Vagina (tissue), 2 donors: Measurements from ENCODE around the gene GADD45A. TPM values are rescaled to one million over a fixed set of nuclear protein-coding genes. Genes with fewer than 3 reads are reported as not detected.
"Not testable (repeated sequence)": the region's sequence is repeated elsewhere in the genome, so short reads cannot be mapped to it uniquely, and the experiment has no call there.

Experiments
- DNase-seq, 2 donors: peaks; one replicate each; pipeline ENCODE4 v3.0.0-alpha.2; 2017; ENCODE audit errors: extremely low spot score in 2 of 2
- H3K27ac ChIP-seq: fragments of 200-600 bp; sonication (generic); one replicate; pipeline ENCODE4 v1.5.1; 2019
- H3K27me3 ChIP-seq: fragments of 200-600 bp; sonication (generic); one replicate; pipeline ENCODE4 v1.5.1; 2019
- H3K36me3 ChIP-seq, 2 donors: fragments of 200-600 bp; sonication (generic); one replicate each; pipeline ENCODE4 v1.5.1; 2017 to 2019
- H3K4me1 ChIP-seq: fragments of 200-600 bp; sonication (generic); one replicate; pipeline ENCODE4 v1.5.1; 2019
- H3K4me3 ChIP-seq, 2 donors: fragments of 200-600 bp; sonication (generic); 1 replicate in 1 of 2; 2 replicates in 1 of 2; pipeline ENCODE4 v1.5.1; 2016 to 2019
- H3K9me3 ChIP-seq: fragments of 200-600 bp; sonication (generic); one replicate; pipeline ENCODE4 v1.5.1; 2019
- POLR2A ChIP-seq, 2 donors: fragments of 450-650 bp; IDR thresholded peaks; one replicate each; pipeline ENCODE4 v1.6.1; 2017; ENCODE audit warnings: antibody characterized with exemption in 2 of 2, mild to moderate bottlenecking in 2 of 2, moderate library complexity in 2 of 2
- POLR2AphosphoS5 ChIP-seq, 2 donors: sonication (generic); formaldehyde crosslinking; IDR thresholded peaks; one replicate each; pipeline ENCODE4 v1.9.0; 2017; ENCODE audit warnings: antibody characterized with exemption in 2 of 2, mild to moderate bottlenecking in 2 of 2, low read depth in 1 of 2; ENCODE audit not compliant: insufficient read depth in 1 of 2
- intact Hi-C: fragments of 100-400 bp; cut with DNase I; formaldehyde crosslinking; loops from one replicate; pipeline ENCODE4 v1.15.1; 2023
- total RNA-seq: library from RNA; depleted of rRNA; stranded (reverse); fragments of >200 nt; gene quantifications from one replicate; pipeline ENCODE4 v1.2.3, GENCODE V29; 2016
- TF ChIP-seq, protein P1 (sequence below), 3 experiments: fragments of 450-650 bp in 2 of 3; fragments of 200-600 bp in 1 of 3; sonication (generic) in 1 of 3; IDR thresholded peaks; one replicate each; pipeline ENCODE4 v1.5.1; 2017 to 2019; ENCODE audit warnings: antibody characterized with exemption in 3 of 3, mild to moderate bottlenecking in 2 of 3, moderate library complexity in 2 of 3

GADD45A gene
- total RNA-seq, 1 donor from 2014 or later: 44.4 TPM

GRCh38 chr1:67655581-67655980, 29.4 kb upstream of the GADD45A start:
- H3K4me1 ChIP-seq: no peaks in the 10 kb centered on the region
- no peak overlapping the region for H3K27ac ChIP-seq
- intact Hi-C loops: no loop called here
- TF ChIP-seq POLR2A (IDR thresholded peaks at IDR 0.05): no peak
- TF ChIP-seq POLR2AphosphoS5 (IDR thresholded peaks at IDR 0.05; ENCODE audit: insufficient read depth in 1 of 2, low read depth in 1 of 2): no peak
- TF ChIP-seq, protein P1, sequence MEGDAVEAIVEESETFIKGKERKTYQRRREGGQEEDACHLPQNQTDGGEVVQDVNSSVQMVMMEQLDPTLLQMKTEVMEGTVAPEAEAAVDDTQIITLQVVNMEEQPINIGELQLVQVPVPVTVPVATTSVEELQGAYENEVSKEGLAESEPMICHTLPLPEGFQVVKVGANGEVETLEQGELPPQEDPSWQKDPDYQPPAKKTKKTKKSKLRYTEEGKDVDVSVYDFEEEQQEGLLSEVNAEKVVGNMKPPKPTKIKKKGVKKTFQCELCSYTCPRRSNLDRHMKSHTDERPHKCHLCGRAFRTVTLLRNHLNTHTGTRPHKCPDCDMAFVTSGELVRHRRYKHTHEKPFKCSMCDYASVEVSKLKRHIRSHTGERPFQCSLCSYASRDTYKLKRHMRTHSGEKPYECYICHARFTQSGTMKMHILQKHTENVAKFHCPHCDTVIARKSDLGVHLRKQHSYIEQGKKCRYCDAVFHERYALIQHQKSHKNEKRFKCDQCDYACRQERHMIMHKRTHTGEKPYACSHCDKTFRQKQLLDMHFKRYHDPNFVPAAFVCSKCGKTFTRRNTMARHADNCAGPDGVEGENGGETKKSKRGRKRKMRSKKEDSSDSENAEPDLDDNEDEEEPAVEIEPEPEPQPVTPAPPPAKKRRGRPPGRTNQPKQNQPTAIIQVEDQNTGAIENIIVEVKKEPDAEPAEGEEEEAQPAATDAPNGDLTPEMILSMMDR (IDR thresholded peaks at IDR 0.05): no peak
- no peaks in the 10 kb centered on the region for H3K9me3 ChIP-seq
- H3K27me3 ChIP-seq: no peaks in the 10 kb centered on the region
- H3K36me3 ChIP-seq: no peaks in the 10 kb centered on the region
- DNase-seq: no peak
- no peak overlapping the region for H3K4me3 ChIP-seq

- H3K9me3 ChIP-seq, DNase-seq, H3K4me3 ChIP-seq, H3K27me3 ChIP-seq, H3K27ac ChIP-seq, H3K36me3 ChIP-seq, H3K4me1 ChIP-seq, intact Hi-C loops: not testable (repeated sequence)
Observed at GRCh38 chr1:67657152-67657551, 27.8 kb upstream of the GADD45A start.

DNA sequence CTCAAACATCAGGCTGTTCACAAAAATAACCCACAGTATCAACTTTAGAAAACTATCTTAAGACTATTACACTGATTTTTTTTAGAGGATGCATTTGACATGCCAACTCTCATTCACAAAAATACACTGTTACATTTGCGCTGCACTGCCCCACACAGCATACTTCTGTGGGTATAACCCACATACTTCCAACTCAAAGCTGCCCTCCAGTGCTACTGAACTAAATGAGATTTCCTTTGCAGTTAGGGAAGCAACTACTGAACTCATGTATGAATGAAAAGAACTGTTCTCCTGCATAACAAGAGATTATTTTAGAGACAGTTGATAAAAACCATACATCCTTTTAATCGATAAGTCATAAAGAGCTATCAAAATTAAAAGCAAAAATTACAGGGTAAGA, 25.8 kb upstream of the GADD45A start:
- H3K36me3 ChIP-seq: no peaks in the 10 kb centered on the region
- no peaks in the 10 kb centered on the region for H3K4me1 ChIP-seq
- TF ChIP-seq POLR2A (IDR thresholded peaks at IDR 0.05) (no peak), POLR2AphosphoS5 (IDR thresholded peaks at IDR 0.05; ENCODE audit: insufficient read depth in 1 of 2, low read depth in 1 of 2) (no peak)
- no peak overlapping the region for H3K4me3 ChIP-seq
- no peaks in the 10 kb centered on the region for H3K9me3 ChIP-seq
- H3K27me3 ChIP-seq: no peaks in the 10 kb centered on the region
- no peak for DNase-seq
- no peak overlapping the region for H3K27ac ChIP-seq
- intact Hi-C loops: no loop called here

GRCh38 chr1:67662884-67663283, 22.1 kb upstream of the GADD45A start:
- intact Hi-C loops: no loop called here
- DNase-seq: no peak
- Histone ChIP-seq H3K36me3 (no peaks in the 10 kb centered on the region), H3K27me3 (no peaks in the 10 kb centered on the region), H3K27ac (no peak overlapping the region), H3K4me1 (no peaks in the 10 kb centered on the region), H3K4me3 (no peak overlapping the region), H3K9me3 (no peaks in the 10 kb centered on the region)
- TF ChIP-seq POLR2A (IDR thresholded peaks at IDR 0.05) (no peak), POLR2AphosphoS5 (IDR thresholded peaks at IDR 0.05; ENCODE audit: insufficient read depth in 1 of 2, low read depth in 1 of 2) (no peak)
- TF ChIP-seq, protein P1 (IDR thresholded peaks at IDR 0.05): no peak

GRCh38 chr1:67664048-67664447, 21.0 kb upstream of the GADD45A start:
- DNase-seq: no peak
- Histone ChIP-seq H3K27me3 (no peaks in the 10 kb centered on the region), H3K4me1 (no peaks in the 10 kb centered on the region), H3K9me3 (no peaks in the 10 kb centered on the region), H3K36me3 (no peaks in the 10 kb centered on the region), H3K4me3 (no peak overlapping the region), H3K27ac (no peak overlapping the region)
- no peak for TF ChIP-seq POLR2AphosphoS5 (IDR thresholded peaks at IDR 0.05; ENCODE audit: insufficient read depth in 1 of 2, low read depth in 1 of 2)
- TF ChIP-seq POLR2A (IDR thresholded peaks at IDR 0.05): no peak
- TF ChIP-seq, protein P1 (IDR thresholded peaks at IDR 0.05): no peak
- intact Hi-C loops: no loop called here

- H3K27ac ChIP-seq, intact Hi-C loops, DNase-seq, H3K27me3 ChIP-seq, H3K36me3 ChIP-seq, H3K4me1 ChIP-seq, H3K9me3 ChIP-seq, H3K4me3 ChIP-seq: not testable (repeated sequence)
Observed at GRCh38 chr1:67665307-67665706, 19.7 kb upstream of the GADD45A start.

DNA sequence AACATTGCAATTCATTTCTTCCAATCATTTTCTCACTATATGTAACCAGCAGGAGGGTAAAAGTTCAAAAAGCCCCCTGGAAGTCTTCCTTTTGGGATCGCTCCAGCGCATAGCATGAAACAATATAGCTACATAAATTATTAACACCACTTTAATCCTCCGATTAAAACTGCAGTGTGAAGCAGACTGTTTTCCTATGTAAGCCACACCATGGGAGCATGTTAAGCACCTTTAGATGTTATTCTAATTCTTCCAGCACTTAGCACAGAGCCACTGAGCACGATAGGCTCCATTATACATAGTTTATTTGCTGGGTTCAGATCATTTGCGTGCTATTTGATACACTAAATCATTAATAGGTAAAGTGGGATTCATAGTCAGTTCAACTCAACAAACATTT, 18.4 kb upstream of the GADD45A start:
- Histone ChIP-seq H3K27me3 (no peaks in the 10 kb centered on the region), H3K36me3 (no peaks in the 10 kb centered on the region), H3K9me3 (no peaks in the 10 kb centered on the region), H3K27ac (no peak overlapping the region), H3K4me1 (no peaks in the 10 kb centered on the region), H3K4me3 (no peak overlapping the region)
- intact Hi-C loops: no loop called here
- no peak for DNase-seq
- no peak for TF ChIP-seq POLR2A (IDR thresholded peaks at IDR 0.05)
- no peak for TF ChIP-seq POLR2AphosphoS5 (IDR thresholded peaks at IDR 0.05; ENCODE audit: insufficient read depth in 1 of 2, low read depth in 1 of 2)
- TF ChIP-seq, protein P1 (IDR thresholded peaks at IDR 0.05): no peak
